Omental fat pad (tissue), 4 donors: ENCODE data around the gene SRGAP3. TPM values are rescaled to one million over a fixed set of nuclear protein-coding genes. Genes with fewer than 3 reads are reported as not detected.

Experiments used
- ATAC-seq: fragments of 150-250 bp; one replicate; pipeline ENCODE4 v1.9.1; 2016; ENCODE audit warnings: mild to moderate bottlenecking, moderate library complexity; ENCODE audit not compliant: low FRiP score
- DNase-seq: peaks from one replicate; pipeline ENCODE4 v3.0.0-alpha.2; 2019; ENCODE audit warnings: low spot score
- CTCF ChIP-seq, 3 donors: fragments of 450-650 bp; IDR thresholded peaks; one replicate each; pipeline ENCODE4 v1.5.1; 2016 to 2017; ENCODE audit warnings: antibody characterized with exemption in 3 of 3, mild to moderate bottlenecking in 3 of 3, moderate library complexity in 2 of 3
- total RNA-seq, 4 donors: library from RNA; depleted of rRNA; stranded (reverse); fragments of >200 nt; gene quantifications; one replicate each; pipeline ENCODE4 v1.1.0, GENCODE V29; 2016

SRGAP3 gene
- total RNA-seq, 4 donors from 2014 or later = 3.0 to 5.3 (median 3.6) TPM

DNA sequence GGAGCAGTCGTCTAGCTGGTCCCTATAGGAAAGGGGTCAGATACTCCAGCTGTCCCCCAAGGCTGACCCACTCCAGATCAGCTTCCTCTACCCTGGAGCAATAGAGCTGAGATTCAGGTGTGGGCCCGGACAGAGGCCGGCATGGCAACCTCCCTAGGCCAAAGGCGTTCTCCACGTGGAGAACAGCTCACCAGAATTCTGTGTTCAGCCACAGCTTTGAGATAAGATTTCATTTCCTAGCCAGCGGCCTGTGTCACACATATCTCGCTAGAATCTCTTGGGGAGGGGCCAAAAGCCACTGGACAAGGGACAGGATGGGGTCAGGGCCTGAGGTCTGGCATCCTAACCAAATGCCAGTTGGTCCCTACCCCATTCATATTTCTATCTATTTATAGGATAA lies 20.1 kb downstream of the SRGAP3 start:
- no peak for TF ChIP-seq CTCF (IDR thresholded peaks at IDR 0.05)
- ATAC-seq (no peak), DNase-seq (no peak)

- no peak for DNase-seq
- peak; percentile 46 for ATAC-seq
These were observed 23.1 kb downstream of the SRGAP3 start for GRCh38 chr3:9226326-9226725.

DNA sequence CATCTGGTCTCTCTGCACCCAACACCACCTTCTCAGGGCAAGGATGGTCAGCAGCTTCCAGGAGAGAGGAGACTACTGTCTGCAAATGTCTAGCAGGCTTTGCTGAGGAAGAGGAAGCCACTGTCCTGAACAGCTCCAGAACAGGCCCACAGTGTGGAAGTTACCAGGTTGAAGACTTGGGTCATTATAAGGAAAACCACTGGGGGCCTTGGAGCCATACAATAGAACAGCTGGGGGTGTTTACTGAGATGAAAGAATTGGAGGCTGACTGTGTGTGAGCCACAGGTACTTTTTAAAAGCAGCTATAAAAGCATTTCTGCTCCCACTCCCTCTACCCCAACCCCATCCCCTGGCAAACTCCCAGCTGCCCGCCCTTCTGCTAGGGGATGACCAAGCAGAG lies 24.2 kb downstream of the SRGAP3 start:
- ATAC-seq (no peak), DNase-seq (no peak)
- no peak for TF ChIP-seq CTCF (IDR thresholded peaks at IDR 0.05)

More at GRCh38 chr3:9226326-9226725, 23.1 kb downstream of the SRGAP3 start:
- no peak for TF ChIP-seq CTCF (IDR thresholded peaks at IDR 0.05)

- ATAC-seq (no peak), DNase-seq (no peak)
- TF ChIP-seq CTCF (IDR thresholded peaks at IDR 0.05) = no peak
These were observed 25.0 kb downstream of the SRGAP3 start for GRCh38 chr3:9224490-9224889.

DNA sequence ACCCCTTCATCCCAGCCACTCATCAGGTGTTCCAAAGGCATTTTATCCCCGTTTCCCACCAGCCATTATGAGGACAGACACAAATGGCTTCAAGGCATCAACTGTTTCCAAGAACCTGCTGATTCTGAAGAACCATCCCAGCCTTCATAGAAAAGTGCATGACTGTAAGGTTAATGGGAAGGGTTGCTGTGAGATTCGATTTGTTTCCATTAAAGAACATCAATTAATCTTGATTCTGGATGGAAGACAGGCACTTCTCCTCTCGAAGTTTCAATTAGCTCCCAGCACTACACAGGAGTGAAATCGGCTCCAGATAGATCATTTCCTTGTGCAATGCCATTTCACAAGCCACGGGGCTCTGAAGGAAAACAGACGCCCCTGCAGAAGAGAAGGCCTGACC lies 25.8 kb downstream of the SRGAP3 start:
- TF ChIP-seq CTCF (IDR thresholded peaks at IDR 0.05) = no peak
- ATAC-seq (no peak), DNase-seq (no peak)

GRCh38 chr3:9222956-9223639 lies 26.3 kb downstream of the SRGAP3 start:
- DNase-seq = no peak
- no peak for ATAC-seq

More at GRCh38 chr3:9222956-9223639, 26.3 kb downstream of the SRGAP3 start:
- TF ChIP-seq CTCF (IDR thresholded peaks at IDR 0.05) = no peak
